GM23338 (cell line): ENCODE results near the gene TCF7L1. TPM values are rescaled to one million over a fixed set of nuclear protein-coding genes. Genes with fewer than 3 reads are reported as not detected.

Source experiments
- ATAC-seq: fragments of 200-7000 bp; cut with Tn5 transposase; 3 replicates; pipeline ENCODE4 v1.9.1; 2020
- DNase-seq: peaks from one replicate; pipeline ENCODE4 v3.0.0-alpha.2; 2015; ENCODE audit warnings: low spot score
- H2AFZ ChIP-seq: fragments of 200-600 bp; sonication (generic); 2 replicates; pipeline ENCODE4 v1.8.0; 2016; ENCODE audit warnings: antibody characterized with exemption, mild to moderate bottlenecking, moderate library complexity
- H3F3A ChIP-seq: fragments of 200-600 bp; sonication (generic); replicated peaks from 2 replicates; pipeline ENCODE4 v1.8.0; 2017; ENCODE audit warnings: antibody characterized with exemption, mixed run types, low read depth
- H3K27ac ChIP-seq: fragments of 200-600 bp; sonication (generic); 2 replicates; pipeline ENCODE4 v1.6.1; 2016; ENCODE audit warnings: low read depth
- H3K27me3 ChIP-seq: fragments of 200-600 bp; sonication (generic); 2 replicates; pipeline ENCODE4 v1.8.0; 2016; ENCODE audit warnings: mild to moderate bottlenecking, mixed run types, moderate library complexity; ENCODE audit not compliant: insufficient read depth
- H3K36me3 ChIP-seq: fragments of 200-600 bp; sonication (generic); 2 replicates; pipeline ENCODE4 v1.8.0; 2016; ENCODE audit warnings: mild to moderate bottlenecking; ENCODE audit not compliant: insufficient read depth
- H3K4me1 ChIP-seq: fragments of 200-600 bp; sonication (generic); 2 replicates; pipeline ENCODE4 v1.8.0; 2016; ENCODE audit warnings: mild to moderate bottlenecking, moderate library complexity; ENCODE audit not compliant: insufficient read depth
- H3K4me2 ChIP-seq: fragments of 200-600 bp; sonication (generic); 2 replicates; pipeline ENCODE4 v1.7.1; 2017; ENCODE audit warnings: mixed run types
- H3K4me3 ChIP-seq: fragments of 200-600 bp; sonication (generic); 2 replicates; pipeline ENCODE4 v1.6.1; 2016; ENCODE audit warnings: mixed run types
- H3K79me2 ChIP-seq: fragments of 200-600 bp; sonication (generic); replicated peaks from 2 replicates; pipeline ENCODE4 v1.8.0; 2017; ENCODE audit warnings: mild to moderate bottlenecking; ENCODE audit not compliant: insufficient read depth
- H3K9me2 ChIP-seq: fragments of 200-600 bp; sonication (generic); 2 replicates; pipeline ENCODE4 v1.8.0; 2017; ENCODE audit not compliant: insufficient read depth
- H4K20me1 ChIP-seq: fragments of 200-600 bp; sonication (generic); replicated peaks from 2 replicates; pipeline ENCODE4 v1.8.0; 2017; ENCODE audit warnings: mild to moderate bottlenecking; ENCODE audit not compliant: insufficient read depth
- H3K27ac Mint-ChIP-seq: 2 replicates; pipeline ENCODE4 v1.8.0; 2020; ENCODE audit warnings: inconsistent platforms, mild to moderate bottlenecking, moderate library complexity, mixed read lengths
- H3K27me3 Mint-ChIP-seq: 3 replicates; pipeline ENCODE4 v1.8.0; 2022; ENCODE audit warnings: low read depth, mild to moderate bottlenecking, moderate library complexity, mixed read lengths, inconsistent platforms; ENCODE audit not compliant: insufficient read depth, poor library complexity
- H3K36me3 Mint-ChIP-seq: 3 replicates; pipeline ENCODE4 v1.8.0; 2021; ENCODE audit warnings: low read depth, mild to moderate bottlenecking, inconsistent platforms, moderate library complexity, mixed read lengths
- H3K4me1 Mint-ChIP-seq: 3 replicates; pipeline ENCODE4 v1.8.0; 2020; ENCODE audit warnings: mild to moderate bottlenecking, inconsistent platforms, mixed read lengths
- H3K4me3 Mint-ChIP-seq: 3 replicates; pipeline ENCODE4 v1.8.0; 2021; ENCODE audit warnings: moderate library complexity, mild to moderate bottlenecking, inconsistent platforms, mixed read lengths
- H3K9me3 Mint-ChIP-seq: 3 replicates; pipeline ENCODE4 v1.8.0; 2020; ENCODE audit warnings: moderate library complexity, mild to moderate bottlenecking, inconsistent platforms, mixed read lengths
- CREB1 ChIP-seq: fragments of 250-450 bp; sonication (Bioruptor Pico); IDR thresholded peaks from 2 replicates; pipeline ENCODE4 v1.5.0; 2020; ENCODE audit warnings: low read depth, mild to moderate bottlenecking, moderate library complexity
- CTCF ChIP-seq, 2 experiments: fragments of 200-600 bp in 1 of 2; sonication (generic) in 1 of 2; conservative IDR thresholded peaks; 2 replicates each; pipeline versions ENCODE4 v1.5.1 to v1.6.1; 2016 to 2017; ENCODE audit warnings: antibody characterized with exemption in 2 of 2, low read depth in 2 of 2, mild to moderate bottlenecking in 2 of 2, moderate library complexity in 1 of 2
- ETS1 ChIP-seq: IDR thresholded peaks from 2 replicates; pipeline ENCODE4 v1.6.1; 2016; ENCODE audit warnings: antibody characterized with exemption
- EZH2 ChIP-seq: fragments of 200-600 bp; sonication (generic); IDR thresholded peaks from one replicate; pipeline ENCODE4 v1.8.0; 2017; ENCODE audit warnings: antibody characterized with exemption, mild to moderate bottlenecking, low read depth; ENCODE audit not compliant: unreplicated experiment
- EZH2phosphoT487 ChIP-seq: fragments of 200-600 bp; sonication (generic); IDR thresholded peaks from one replicate; pipeline ENCODE4 v1.8.1; 2018; ENCODE audit warnings: antibody characterized with exemption; ENCODE audit not compliant: unreplicated experiment
- NANOG ChIP-seq: IDR thresholded peaks from 2 replicates; pipeline ENCODE4 v1.6.1; 2016; ENCODE audit warnings: antibody characterized with exemption, borderline replicate concordance
- POLR2AphosphoS5 ChIP-seq: IDR thresholded peaks from 2 replicates; pipeline ENCODE4 v1.6.1; 2016; ENCODE audit warnings: antibody characterized with exemption, low read depth
- REST ChIP-seq: IDR thresholded peaks from one replicate; pipeline ENCODE4 v1.6.1; 2018; ENCODE audit warnings: antibody characterized with exemption; ENCODE audit not compliant: unreplicated experiment
- STAT1 ChIP-seq: IDR thresholded peaks from one replicate; pipeline ENCODE4 v1.6.1; 2016; ENCODE audit warnings: antibody characterized with exemption; ENCODE audit not compliant: unreplicated experiment
- ZNF114 ChIP-seq: fragments of 250-450 bp; sonication (Bioruptor Pico); IDR thresholded peaks from 2 replicates; pipeline ENCODE4 v1.5.0; 2020; ENCODE audit warnings: mild to moderate bottlenecking, moderate library complexity
- ZNF462 ChIP-seq: fragments of 250-450 bp; sonication (Bioruptor Pico); IDR thresholded peaks from 2 replicates; pipeline ENCODE4 v1.5.0; 2020; ENCODE audit warnings: mild to moderate bottlenecking, moderate library complexity
- polyA plus RNA-seq: library from polyadenylated mRNA; unstranded; fragments of >200 nt; fragmentation: Nextera tagmentation; extraction: Ambion mirVana; gene quantifications from 2 replicates; pipeline ENCODE4 v1.2.1, GENCODE V29; 2016
- total RNA-seq: library from RNA; depleted of rRNA; stranded (reverse); fragments of >200 nt; shearing (Covaris generic); gene quantifications from 2 replicates; pipeline ENCODE4 v1.2.3, GENCODE V29; 2014

The TCF7L1 gene
- total and polyA plus RNA-seq, 2 experiments from 2014 or later, result 47.3 to 101 TPM

GRCh38 chr2:85344356-85344954, 211.3 kb downstream of the TCF7L1 start:
- no peaks in the 10 kb centered on the region for H3K79me2 ChIP-seq
- H3K9me3 Mint-ChIP-seq, result no peaks in the 10 kb centered on the region
- no peaks in the 10 kb centered on the region; the same call in 1 of the 2 replicates for H3K4me1 ChIP-seq
- no peaks in the 10 kb centered on the region for H3F3A ChIP-seq
- H3K27me3 ChIP-seq, result no peaks in the 10 kb centered on the region
- no peaks in the 10 kb centered on the region for H3K27me3 Mint-ChIP-seq
- ATAC-seq (no peak), DNase-seq (no peak)
- no peak overlapping the region for H3K4me3 ChIP-seq
- no peak overlapping the region for H3K4me3 Mint-ChIP-seq
- H3K36me3 ChIP-seq, result no peaks in the 10 kb centered on the region
- H3K4me2 ChIP-seq, result no peak overlapping the region
- H3K4me1 Mint-ChIP-seq, result peaks cover 12% of the 10 kb centered on the region
- peaks cover 17% of the 10 kb centered on the region for H3K36me3 Mint-ChIP-seq
- H3K27ac Mint-ChIP-seq, result no peak overlapping the region
- no peak for TF ChIP-seq EZH2phosphoT487
- no peak for TF ChIP-seq CTCF (conservative IDR thresholded peaks at IDR 0.05; ENCODE audit: low read depth in 2 of 2)
- no peak for TF ChIP-seq ZNF462
- TF ChIP-seq ZNF114 (CRISPR knock-in tag), result no peak
- TF ChIP-seq POLR2AphosphoS5, result no peak
- TF ChIP-seq NANOG, result no peak
- TF ChIP-seq CREB1 (CRISPR knock-in tag), result no peak
- TF ChIP-seq ETS1, result no peak
- no peak for TF ChIP-seq STAT1
- no peak for TF ChIP-seq REST
- no peak for TF ChIP-seq EZH2
- H3K9me2 ChIP-seq, result no peaks in the 10 kb centered on the region
- no peak overlapping the region for H2AFZ ChIP-seq
- H4K20me1 ChIP-seq, result no peaks in the 10 kb centered on the region; the same call in 1 of the 2 replicates
- no peak overlapping the region for H3K27ac ChIP-seq
